Ishikawa (cell line): ENCODE results near the gene KLHDC4.

ENCODE experiments used
- CEBPB ChIP-seq: IDR thresholded peaks from 2 replicates; pipeline ENCODE4 v1.6.1; 2012
- EGR1 ChIP-seq: IDR thresholded peaks from 2 replicates; pipeline ENCODE4 v1.6.1; 2012
- EP300 ChIP-seq: IDR thresholded peaks from 2 replicates; pipeline ENCODE4 v1.6.1; 2012; ENCODE audit warnings: borderline replicate concordance
- FOXM1 ChIP-seq: IDR thresholded peaks from 2 replicates; pipeline ENCODE4 v1.6.1; 2012; ENCODE audit warnings: low read depth, borderline replicate concordance
- MAX ChIP-seq: IDR thresholded peaks from 2 replicates; pipeline ENCODE4 v1.6.1; 2012
- NFIC ChIP-seq: IDR thresholded peaks from 2 replicates; pipeline ENCODE4 v1.6.1; 2012
- RAD21 ChIP-seq: IDR thresholded peaks from 2 replicates; pipeline ENCODE4 v1.6.1; 2012; ENCODE audit warnings: low read depth
- REST ChIP-seq: IDR thresholded peaks from 2 replicates; pipeline ENCODE4 v1.6.1; 2012; ENCODE audit warnings: low read depth, mild to moderate bottlenecking
- TAF1 ChIP-seq: IDR thresholded peaks from 2 replicates; pipeline ENCODE4 v1.6.1; 2012; ENCODE audit warnings: low read depth, mild to moderate bottlenecking
- TCF12 ChIP-seq: IDR thresholded peaks from 2 replicates; pipeline ENCODE4 v1.6.1; 2012; ENCODE audit warnings: low read depth
- TEAD4 ChIP-seq: IDR thresholded peaks from 2 replicates; pipeline ENCODE4 v1.6.1; 2012
- USF1 ChIP-seq: IDR thresholded peaks from 2 replicates; pipeline ENCODE4 v1.6.1; 2012

GRCh38 chr16:87702325-87702811 is 63.4 kb downstream of the KLHDC4 start:
- TF ChIP-seq MAX (no peak), TEAD4 (no peak), FOXM1 (no peak), RAD21 (no peak), TCF12 (no peak), CEBPB (no peak), REST (no peak), EP300 (no peak), TAF1 (no peak), NFIC (no peak), EGR1 (no peak), USF1 (no peak)
